ENCODE data around the gene OXCT1. TPM values are rescaled to one million over a fixed set of nuclear protein-coding genes. Genes with fewer than 3 reads are reported as not detected.

OXCT1 gene
- total and polyA plus RNA-seq, 9 of the 15 experiments (the other 6 are each of a cell fraction or from before 2014, with no cell fraction given), result 24.7 to 61.2 (median 41.9) TPM

- TF ChIP-seq, protein P1, sequence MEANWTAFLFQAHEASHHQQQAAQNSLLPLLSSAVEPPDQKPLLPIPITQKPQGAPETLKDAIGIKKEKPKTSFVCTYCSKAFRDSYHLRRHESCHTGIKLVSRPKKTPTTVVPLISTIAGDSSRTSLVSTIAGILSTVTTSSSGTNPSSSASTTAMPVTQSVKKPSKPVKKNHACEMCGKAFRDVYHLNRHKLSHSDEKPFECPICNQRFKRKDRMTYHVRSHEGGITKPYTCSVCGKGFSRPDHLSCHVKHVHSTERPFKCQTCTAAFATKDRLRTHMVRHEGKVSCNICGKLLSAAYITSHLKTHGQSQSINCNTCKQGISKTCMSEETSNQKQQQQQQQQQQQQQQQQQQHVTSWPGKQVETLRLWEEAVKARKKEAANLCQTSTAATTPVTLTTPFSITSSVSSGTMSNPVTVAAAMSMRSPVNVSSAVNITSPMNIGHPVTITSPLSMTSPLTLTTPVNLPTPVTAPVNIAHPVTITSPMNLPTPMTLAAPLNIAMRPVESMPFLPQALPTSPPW (CRISPR knock-in tag; IDR thresholded peaks at IDR 0.05), result no peak
- TF ChIP-seq YY1 (IDR thresholded peaks at IDR 0.05; ENCODE audit: borderline replicate concordance in 1 of 3, control insufficient read depth in 1 of 3, extremely low read depth in 1 of 3, insufficient read depth in 3 of 3, insufficient read length in 1 of 3, insufficient replicate concordance in 2 of 3, low read depth in 1 of 3, low read length in 2 of 3) (peak in 2 of 3 experiments; percentile 42 to 87), CEBPG (CRISPR knock-in tag; IDR thresholded peaks at IDR 0.05) (no peak), CEBPG (tag; conservative IDR thresholded peaks at IDR 0.05 in 1 of 2, IDR thresholded peaks at IDR 0.05 in 1 of 2) (peak in 1 of 2 experiments; percentile 56; a peak in 2 of 4 replicates), EHMT2 (IDR thresholded peaks at IDR 0.05) (peak; percentile 73), SMARCE1 (IDR thresholded peaks at IDR 0.05) (no peak), POLR2AphosphoS2 (IDR thresholded peaks at IDR 0.05; ENCODE audit: low read length) (no peak), SFPQ (IDR thresholded peaks at IDR 0.05; ENCODE audit: low read depth, low read length) (no peak), KAT8 (IDR thresholded peaks at IDR 0.05; ENCODE audit: low read depth) (peak; percentile 82; the same call in 1 of the 2 replicates)
- TF ChIP-seq, protein P2, sequence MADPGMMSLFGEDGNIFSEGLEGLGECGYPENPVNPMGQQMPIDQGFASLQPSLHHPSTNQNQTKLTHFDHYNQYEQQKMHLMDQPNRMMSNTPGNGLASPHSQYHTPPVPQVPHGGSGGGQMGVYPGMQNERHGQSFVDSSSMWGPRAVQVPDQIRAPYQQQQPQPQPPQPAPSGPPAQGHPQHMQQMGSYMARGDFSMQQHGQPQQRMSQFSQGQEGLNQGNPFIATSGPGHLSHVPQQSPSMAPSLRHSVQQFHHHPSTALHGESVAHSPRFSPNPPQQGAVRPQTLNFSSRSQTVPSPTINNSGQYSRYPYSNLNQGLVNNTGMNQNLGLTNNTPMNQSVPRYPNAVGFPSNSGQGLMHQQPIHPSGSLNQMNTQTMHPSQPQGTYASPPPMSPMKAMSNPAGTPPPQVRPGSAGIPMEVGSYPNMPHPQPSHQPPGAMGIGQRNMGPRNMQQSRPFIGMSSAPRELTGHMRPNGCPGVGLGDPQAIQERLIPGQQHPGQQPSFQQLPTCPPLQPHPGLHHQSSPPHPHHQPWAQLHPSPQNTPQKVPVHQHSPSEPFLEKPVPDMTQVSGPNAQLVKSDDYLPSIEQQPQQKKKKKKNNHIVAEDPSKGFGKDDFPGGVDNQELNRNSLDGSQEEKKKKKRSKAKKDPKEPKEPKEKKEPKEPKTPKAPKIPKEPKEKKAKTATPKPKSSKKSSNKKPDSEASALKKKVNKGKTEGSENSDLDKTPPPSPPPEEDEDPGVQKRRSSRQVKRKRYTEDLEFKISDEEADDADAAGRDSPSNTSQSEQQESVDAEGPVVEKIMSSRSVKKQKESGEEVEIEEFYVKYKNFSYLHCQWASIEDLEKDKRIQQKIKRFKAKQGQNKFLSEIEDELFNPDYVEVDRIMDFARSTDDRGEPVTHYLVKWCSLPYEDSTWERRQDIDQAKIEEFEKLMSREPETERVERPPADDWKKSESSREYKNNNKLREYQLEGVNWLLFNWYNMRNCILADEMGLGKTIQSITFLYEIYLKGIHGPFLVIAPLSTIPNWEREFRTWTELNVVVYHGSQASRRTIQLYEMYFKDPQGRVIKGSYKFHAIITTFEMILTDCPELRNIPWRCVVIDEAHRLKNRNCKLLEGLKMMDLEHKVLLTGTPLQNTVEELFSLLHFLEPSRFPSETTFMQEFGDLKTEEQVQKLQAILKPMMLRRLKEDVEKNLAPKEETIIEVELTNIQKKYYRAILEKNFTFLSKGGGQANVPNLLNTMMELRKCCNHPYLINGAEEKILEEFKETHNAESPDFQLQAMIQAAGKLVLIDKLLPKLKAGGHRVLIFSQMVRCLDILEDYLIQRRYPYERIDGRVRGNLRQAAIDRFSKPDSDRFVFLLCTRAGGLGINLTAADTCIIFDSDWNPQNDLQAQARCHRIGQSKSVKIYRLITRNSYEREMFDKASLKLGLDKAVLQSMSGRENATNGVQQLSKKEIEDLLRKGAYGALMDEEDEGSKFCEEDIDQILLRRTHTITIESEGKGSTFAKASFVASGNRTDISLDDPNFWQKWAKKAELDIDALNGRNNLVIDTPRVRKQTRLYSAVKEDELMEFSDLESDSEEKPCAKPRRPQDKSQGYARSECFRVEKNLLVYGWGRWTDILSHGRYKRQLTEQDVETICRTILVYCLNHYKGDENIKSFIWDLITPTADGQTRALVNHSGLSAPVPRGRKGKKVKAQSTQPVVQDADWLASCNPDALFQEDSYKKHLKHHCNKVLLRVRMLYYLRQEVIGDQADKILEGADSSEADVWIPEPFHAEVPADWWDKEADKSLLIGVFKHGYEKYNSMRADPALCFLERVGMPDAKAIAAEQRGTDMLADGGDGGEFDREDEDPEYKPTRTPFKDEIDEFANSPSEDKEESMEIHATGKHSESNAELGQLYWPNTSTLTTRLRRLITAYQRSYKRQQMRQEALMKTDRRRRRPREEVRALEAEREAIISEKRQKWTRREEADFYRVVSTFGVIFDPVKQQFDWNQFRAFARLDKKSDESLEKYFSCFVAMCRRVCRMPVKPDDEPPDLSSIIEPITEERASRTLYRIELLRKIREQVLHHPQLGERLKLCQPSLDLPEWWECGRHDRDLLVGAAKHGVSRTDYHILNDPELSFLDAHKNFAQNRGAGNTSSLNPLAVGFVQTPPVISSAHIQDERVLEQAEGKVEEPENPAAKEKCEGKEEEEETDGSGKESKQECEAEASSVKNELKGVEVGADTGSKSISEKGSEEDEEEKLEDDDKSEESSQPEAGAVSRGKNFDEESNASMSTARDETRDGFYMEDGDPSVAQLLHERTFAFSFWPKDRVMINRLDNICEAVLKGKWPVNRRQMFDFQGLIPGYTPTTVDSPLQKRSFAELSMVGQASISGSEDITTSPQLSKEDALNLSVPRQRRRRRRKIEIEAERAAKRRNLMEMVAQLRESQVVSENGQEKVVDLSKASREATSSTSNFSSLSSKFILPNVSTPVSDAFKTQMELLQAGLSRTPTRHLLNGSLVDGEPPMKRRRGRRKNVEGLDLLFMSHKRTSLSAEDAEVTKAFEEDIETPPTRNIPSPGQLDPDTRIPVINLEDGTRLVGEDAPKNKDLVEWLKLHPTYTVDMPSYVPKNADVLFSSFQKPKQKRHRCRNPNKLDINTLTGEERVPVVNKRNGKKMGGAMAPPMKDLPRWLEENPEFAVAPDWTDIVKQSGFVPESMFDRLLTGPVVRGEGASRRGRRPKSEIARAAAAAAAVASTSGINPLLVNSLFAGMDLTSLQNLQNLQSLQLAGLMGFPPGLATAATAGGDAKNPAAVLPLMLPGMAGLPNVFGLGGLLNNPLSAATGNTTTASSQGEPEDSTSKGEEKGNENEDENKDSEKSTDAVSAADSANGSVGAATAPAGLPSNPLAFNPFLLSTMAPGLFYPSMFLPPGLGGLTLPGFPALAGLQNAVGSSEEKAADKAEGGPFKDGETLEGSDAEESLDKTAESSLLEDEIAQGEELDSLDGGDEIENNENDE (IDR thresholded peaks at IDR 0.05; ENCODE audit: low read depth, low read length), result no peak
Observed at GRCh38 chr5:41843456-41844370, 26.5 kb downstream of the OXCT1 start (continued).

Data from K562 (cell line).